Activated T-cell treated with anti-CD3 and anti-CD28 coated beads, Interleukin-2, amount 50 U/mL, for 24 hours (primary cell): ENCODE data around the gene TNFSF9.
"Not testable (repeated sequence)": the region's sequence is repeated elsewhere in the genome, so short reads cannot be mapped to it uniquely, and the experiment has no call there.

Source experiments
- DNase-seq: peaks from one replicate; pipeline ENCODE4 v3.0.0-alpha.2; 2020
- H3K27ac Mint-ChIP-seq: 2 replicates; pipeline ENCODE4 v1.8.0; 2020; ENCODE audit warnings: mild to moderate bottlenecking, mixed read lengths
- H3K27me3 Mint-ChIP-seq: 2 replicates; pipeline ENCODE4 v1.8.0; 2020; ENCODE audit warnings: mixed read lengths
- H3K36me3 Mint-ChIP-seq: 2 replicates; pipeline ENCODE4 v1.8.0; 2020; ENCODE audit warnings: low read depth, mixed read lengths
- H3K4me1 Mint-ChIP-seq: 2 replicates; pipeline ENCODE4 v1.8.0; 2020; ENCODE audit warnings: low read depth, mixed read lengths
- H3K4me3 Mint-ChIP-seq: 2 replicates; pipeline ENCODE4 v1.8.0; 2020; ENCODE audit warnings: mild to moderate bottlenecking, moderate library complexity, mixed read lengths
- H3K9me3 Mint-ChIP-seq: 2 replicates; pipeline ENCODE4 v1.8.0; 2020; ENCODE audit warnings: mixed read lengths

TNFSF9 gene

DNA sequence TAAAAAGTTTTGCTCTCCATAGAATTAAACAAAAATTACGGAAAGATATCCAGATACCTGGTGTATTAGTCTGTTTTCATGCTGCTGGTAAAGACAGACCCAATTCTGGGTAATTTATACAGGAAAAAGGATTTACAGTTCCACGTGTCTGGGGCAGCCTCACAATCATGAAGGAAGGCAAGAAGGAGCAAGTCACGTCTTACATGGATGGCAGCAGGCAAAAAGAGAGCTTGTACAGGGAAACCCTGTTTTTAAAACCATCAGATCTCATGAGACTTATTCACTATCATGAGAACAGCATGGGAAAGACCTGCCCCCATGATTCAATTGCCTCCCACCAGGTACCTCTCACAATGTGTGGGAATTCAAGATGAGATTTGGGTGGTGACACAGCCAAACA is 35.9 kb downstream of the TNFSF9 start:
- not testable (repeated sequence) for H3K27ac Mint-ChIP-seq, DNase-seq, H3K36me3 Mint-ChIP-seq, H3K4me3 Mint-ChIP-seq, H3K4me1 Mint-ChIP-seq
- Mint-ChIP-seq H3K27me3 (peaks cover 19% of the 10 kb centered on the region), H3K9me3 (peaks cover 11% of the 10 kb centered on the region)

DNA sequence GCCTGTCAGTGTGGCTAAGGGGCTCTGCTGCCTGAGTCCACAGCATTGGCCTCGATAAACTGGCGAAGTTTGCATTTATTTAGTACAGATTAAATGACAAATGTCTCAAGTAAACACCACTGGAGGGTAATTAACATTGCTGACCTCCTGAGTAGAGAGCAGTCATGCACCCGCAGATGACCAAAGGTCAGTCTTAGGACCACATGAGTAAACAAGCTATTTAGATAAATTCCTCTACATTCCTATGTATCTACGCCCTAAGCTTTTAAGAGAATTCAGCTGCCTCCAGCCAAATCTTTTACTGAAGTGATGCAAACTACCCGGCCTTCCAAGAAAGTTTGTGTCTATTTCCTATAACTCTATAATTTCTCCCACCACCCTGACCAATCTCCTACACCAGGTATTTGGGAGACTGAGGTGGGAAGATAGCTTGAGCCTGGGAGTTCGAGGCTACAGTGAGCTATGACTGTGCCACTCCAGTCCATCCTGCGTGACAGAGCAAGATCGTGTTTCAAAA is 37.2 kb downstream of the TNFSF9 start:
- no peaks in the 10 kb centered on the region for H3K36me3 Mint-ChIP-seq
- H3K27me3 Mint-ChIP-seq = peaks cover 25% of the 10 kb centered on the region

GRCh38 chr19:6568816-6569215 is 38.0 kb downstream of the TNFSF9 start:
- no peaks in the 10 kb centered on the region for H3K4me1 Mint-ChIP-seq
- DNase-seq = no peak
- no peaks in the 10 kb centered on the region for H3K36me3 Mint-ChIP-seq
- H3K27me3 Mint-ChIP-seq = peaks cover 25% of the 10 kb centered on the region
- peaks cover 12% of the 10 kb centered on the region for H3K9me3 Mint-ChIP-seq
- no peak overlapping the region for H3K27ac Mint-ChIP-seq
- H3K4me3 Mint-ChIP-seq = no peak overlapping the region

More for the DNA sequence above, 37.2 kb downstream of the TNFSF9 start:
- no peak overlapping the region for H3K4me3 Mint-ChIP-seq
- peaks cover 12% of the 10 kb centered on the region for H3K9me3 Mint-ChIP-seq
- H3K27ac Mint-ChIP-seq = no peak overlapping the region
- no peak for DNase-seq
- no peaks in the 10 kb centered on the region for H3K4me1 Mint-ChIP-seq

GRCh38 chr19:6570764-6571163 is 39.9 kb downstream of the TNFSF9 start:
- no peaks in the 10 kb centered on the region for H3K36me3 Mint-ChIP-seq
- peaks cover 1% of the 10 kb centered on the region for H3K9me3 Mint-ChIP-seq
- H3K27ac Mint-ChIP-seq = no peak overlapping the region
- no peak for DNase-seq
- H3K4me1 Mint-ChIP-seq = no peaks in the 10 kb centered on the region
- H3K4me3 Mint-ChIP-seq = no peak overlapping the region
- H3K27me3 Mint-ChIP-seq = peaks cover 18% of the 10 kb centered on the region

GRCh38 chr19:6571167-6571566 is 40.3 kb downstream of the TNFSF9 start:
- Mint-ChIP-seq H3K36me3 (no peaks in the 10 kb centered on the region), H3K9me3 (peaks cover 1% of the 10 kb centered on the region), H3K27me3 (peaks cover 18% of the 10 kb centered on the region), H3K4me1 (no peaks in the 10 kb centered on the region), H3K4me3 (no peak overlapping the region), H3K27ac (no peak overlapping the region)
- no peak for DNase-seq

DNA sequence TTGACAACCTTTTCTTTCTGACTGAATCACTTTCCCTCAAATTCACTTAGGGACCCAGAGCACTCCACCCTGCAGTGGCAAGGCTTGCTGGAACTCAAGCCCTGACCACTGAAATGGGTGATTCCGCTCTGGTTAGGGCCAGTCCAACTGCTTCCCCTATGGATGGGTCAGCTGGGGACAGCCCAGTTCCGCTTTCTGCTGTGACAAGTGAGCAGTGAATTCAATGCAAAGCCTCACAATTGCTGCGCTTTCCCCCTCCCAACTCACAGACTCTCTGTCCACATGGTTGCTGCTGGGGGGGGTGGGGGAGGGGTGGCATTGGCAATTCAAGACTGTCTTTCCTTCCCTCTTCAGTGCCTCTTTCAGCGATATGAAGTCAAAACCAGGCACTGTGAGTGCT is 41.4 kb downstream of the TNFSF9 start:
- no peak overlapping the region for H3K4me3 Mint-ChIP-seq
- no peak for DNase-seq
- peaks cover 1% of the 10 kb centered on the region for H3K9me3 Mint-ChIP-seq
- H3K27ac Mint-ChIP-seq = no peak overlapping the region
- H3K36me3 Mint-ChIP-seq = no peaks in the 10 kb centered on the region
- H3K4me1 Mint-ChIP-seq = no peaks in the 10 kb centered on the region
- H3K27me3 Mint-ChIP-seq = peaks cover 18% of the 10 kb centered on the region

DNA sequence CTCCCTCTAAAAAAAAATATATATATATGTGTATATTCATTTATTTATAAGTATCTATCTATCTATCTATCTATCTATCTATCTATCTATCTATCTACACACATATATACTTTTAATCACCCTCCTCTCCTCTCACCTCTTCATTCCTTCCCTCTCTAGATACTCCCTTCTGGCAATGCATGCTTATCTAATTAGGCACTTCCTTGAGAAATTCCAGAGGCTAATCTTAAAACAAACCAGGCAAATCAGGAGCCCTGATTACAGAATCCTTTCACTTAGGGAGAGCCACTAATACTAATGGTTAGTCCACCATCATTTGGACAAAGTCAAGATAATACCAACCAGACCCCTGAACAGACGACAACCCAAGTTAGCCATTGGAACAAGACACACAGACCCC is 42.5 kb downstream of the TNFSF9 start:
- H3K4me1 Mint-ChIP-seq = no peaks in the 10 kb centered on the region
- H3K36me3 Mint-ChIP-seq = no peaks in the 10 kb centered on the region

DNA sequence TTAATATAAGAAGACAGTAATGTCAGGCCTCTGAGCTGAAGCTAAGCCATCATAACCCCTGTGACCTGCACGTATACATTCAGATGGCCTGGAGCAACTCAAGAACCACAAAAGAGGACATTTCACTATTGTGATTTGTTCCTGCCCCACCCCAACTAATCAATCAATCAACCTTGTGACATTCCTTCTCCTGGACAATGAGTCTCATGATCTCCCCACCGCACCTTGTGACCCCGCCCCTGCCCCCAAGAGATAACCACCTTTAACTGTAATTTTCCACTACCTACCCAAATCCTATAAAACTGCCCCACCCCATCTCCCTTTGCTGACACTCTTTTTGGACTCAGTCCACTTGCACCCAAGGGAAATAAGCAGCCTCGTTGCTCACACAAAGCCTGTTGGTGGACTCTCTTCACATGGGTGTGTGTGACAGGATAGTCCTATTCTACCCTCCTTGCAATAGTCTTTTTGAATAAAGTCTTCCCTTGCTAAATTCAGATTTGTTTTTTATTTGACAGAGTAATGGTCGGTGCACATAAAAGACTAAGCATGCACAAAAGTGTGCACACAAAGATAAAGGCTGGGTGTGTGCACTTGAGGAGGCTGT is 46.1 kb downstream of the TNFSF9 start:
- no peak for DNase-seq
- no peaks in the 10 kb centered on the region for H3K36me3 Mint-ChIP-seq
- H3K9me3 Mint-ChIP-seq = no peaks in the 10 kb centered on the region
- H3K4me1 Mint-ChIP-seq = no peaks in the 10 kb centered on the region
- H3K27ac Mint-ChIP-seq = no peak overlapping the region
- H3K4me3 Mint-ChIP-seq = no peak overlapping the region
- H3K27me3 Mint-ChIP-seq = peaks cover 7% of the 10 kb centered on the region

More for the DNA sequence above, 42.5 kb downstream of the TNFSF9 start:
- Mint-ChIP-seq H3K27ac (no peak overlapping the region), H3K4me3 (no peak overlapping the region), H3K27me3 (peaks cover 18% of the 10 kb centered on the region), H3K9me3 (peaks cover 1% of the 10 kb centered on the region)
- no peak for DNase-seq

- no peak overlapping the region for H3K4me3 Mint-ChIP-seq
- H3K9me3 Mint-ChIP-seq = no peaks in the 10 kb centered on the region
- DNase-seq = no peak
- no peaks in the 10 kb centered on the region for H3K36me3 Mint-ChIP-seq
- H3K4me1 Mint-ChIP-seq = no peaks in the 10 kb centered on the region
- H3K27ac Mint-ChIP-seq = no peak overlapping the region
- H3K27me3 Mint-ChIP-seq = peaks cover under 1% of the 10 kb centered on the region
These were observed 46.8 kb downstream of the TNFSF9 start for GRCh38 chr19:6577476-6578125.

DNA sequence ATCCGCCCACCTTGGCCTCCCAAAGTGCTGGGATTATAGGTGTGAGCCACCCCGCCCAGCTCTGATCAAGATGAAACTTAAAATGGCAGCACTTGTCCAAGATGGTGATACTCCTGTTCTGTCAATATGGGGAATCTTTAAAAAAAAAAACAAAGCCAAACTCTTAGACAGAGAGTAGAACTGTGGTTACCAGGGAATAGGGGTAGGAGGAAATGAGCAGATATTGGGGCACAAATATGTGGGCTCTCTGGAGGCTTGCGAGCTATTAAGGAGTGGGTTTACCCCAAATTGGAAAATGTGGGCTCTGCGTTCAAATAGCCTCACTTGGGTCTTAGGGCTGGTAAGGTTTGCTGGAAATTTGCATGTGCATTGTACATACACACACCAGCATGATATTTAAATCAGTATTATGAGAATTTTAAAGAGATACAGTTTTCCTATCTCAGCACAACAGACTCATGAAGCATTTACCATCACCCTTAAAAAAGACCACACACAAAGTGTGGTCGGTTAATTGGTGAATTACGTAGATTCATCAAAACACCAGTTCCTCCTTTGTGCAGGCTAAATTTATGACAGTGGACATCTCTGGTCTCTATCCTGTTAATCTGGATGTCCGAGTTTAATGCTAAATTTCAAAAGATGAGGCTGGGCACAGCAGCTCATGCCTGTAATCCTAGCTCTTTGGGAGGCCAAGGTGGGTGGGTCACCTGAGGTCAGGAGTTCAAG is 48.8 kb downstream of the TNFSF9 start:
- H3K27ac Mint-ChIP-seq = no peak overlapping the region
- H3K9me3 Mint-ChIP-seq = no peaks in the 10 kb centered on the region
- H3K27me3 Mint-ChIP-seq = no peaks in the 10 kb centered on the region
- H3K36me3 Mint-ChIP-seq = no peaks in the 10 kb centered on the region
- H3K4me3 Mint-ChIP-seq = no peak overlapping the region
- no peak for DNase-seq
- no peaks in the 10 kb centered on the region for H3K4me1 Mint-ChIP-seq

DNA sequence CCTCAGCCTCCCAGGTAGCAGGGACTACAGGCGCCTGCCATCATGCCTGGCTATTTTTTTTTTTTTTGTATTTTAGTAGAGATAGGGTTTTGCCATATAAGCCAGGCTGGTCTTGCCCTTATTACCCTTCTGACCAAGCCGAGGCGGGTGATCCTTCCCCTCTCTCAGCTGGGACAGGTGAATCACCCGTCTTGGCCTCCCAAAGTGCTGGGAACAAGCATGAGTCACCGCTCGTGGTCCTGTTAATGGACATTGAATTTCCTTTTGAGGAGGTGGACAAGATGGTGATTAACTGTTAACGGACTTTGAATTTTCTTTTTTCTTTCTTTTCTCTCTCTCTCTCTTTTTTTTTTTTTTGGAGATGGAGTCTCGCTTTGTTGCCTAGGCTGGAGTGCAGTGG is 49.5 kb downstream of the TNFSF9 start:
- H3K4me3 Mint-ChIP-seq = no peak overlapping the region
- DNase-seq = no peak
- H3K27ac Mint-ChIP-seq = no peak overlapping the region

GRCh38 chr19:6582515-6583484 is 52.0 kb downstream of the TNFSF9 start:
- H3K9me3 Mint-ChIP-seq, H3K4me3 Mint-ChIP-seq, H3K27ac Mint-ChIP-seq, H3K36me3 Mint-ChIP-seq, DNase-seq: not testable (repeated sequence)
- Mint-ChIP-seq H3K4me1 (peaks cover 12% of the 10 kb centered on the region), H3K27me3 (peaks cover 28% of the 10 kb centered on the region)

More for the DNA sequence above, 49.5 kb downstream of the TNFSF9 start:
- no peaks in the 10 kb centered on the region for H3K36me3 Mint-ChIP-seq
- no peaks in the 10 kb centered on the region for H3K9me3 Mint-ChIP-seq
- H3K4me1 Mint-ChIP-seq = no peaks in the 10 kb centered on the region
- peaks cover 5% of the 10 kb centered on the region for H3K27me3 Mint-ChIP-seq
